GOT3 (cell line): Measurements from ENCODE around the gene FAM167B.

Experiments
- DNase-seq: peaks from one replicate; lab custom pipeline; 2025; ENCODE audit warnings: mixed read lengths; lab: John Stamatoyannopoulos, UW

FAM167B gene

DNA sequence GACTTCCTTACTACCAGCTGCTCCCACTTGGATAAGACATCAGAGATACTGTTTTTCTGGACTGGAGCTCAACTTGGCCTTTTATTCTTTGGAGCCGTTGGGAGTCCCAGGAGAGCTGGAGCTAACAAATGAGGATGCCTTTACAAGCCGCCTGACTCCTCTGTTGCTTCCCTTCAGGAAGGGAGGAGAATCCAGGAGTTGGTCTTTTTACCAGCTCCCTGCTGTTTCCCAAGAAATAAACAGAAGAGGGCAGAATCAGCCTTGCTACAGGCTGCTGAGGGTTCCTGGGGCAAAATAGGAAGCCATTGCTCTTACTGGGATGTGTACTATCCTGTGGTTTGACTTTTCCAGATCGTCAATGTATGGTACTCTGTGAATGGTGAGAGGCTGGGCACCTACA, 23.3 kb upstream of the FAM167B start:
- DNase-seq, result no peak

DNA sequence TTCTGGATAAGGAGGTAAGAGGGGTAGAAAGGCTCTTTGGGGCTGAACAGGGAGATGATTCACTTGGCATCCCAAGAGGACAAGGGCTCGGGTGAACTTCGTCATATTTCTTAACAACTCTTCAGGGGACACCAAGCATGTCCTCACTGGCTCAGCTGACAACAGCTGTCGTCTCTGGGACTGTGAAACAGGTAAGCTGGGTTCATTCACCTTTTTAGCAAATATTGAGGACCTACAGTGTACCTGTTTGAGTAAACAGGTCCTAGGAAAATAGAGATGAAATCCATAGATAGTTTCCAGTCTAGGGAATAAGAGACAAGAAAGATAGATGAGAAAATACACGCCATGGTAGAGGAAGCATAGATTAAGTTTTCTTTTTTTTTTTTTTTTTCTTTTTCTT, 22.7 kb upstream of the FAM167B start:
- DNase-seq, result no peak

DNA sequence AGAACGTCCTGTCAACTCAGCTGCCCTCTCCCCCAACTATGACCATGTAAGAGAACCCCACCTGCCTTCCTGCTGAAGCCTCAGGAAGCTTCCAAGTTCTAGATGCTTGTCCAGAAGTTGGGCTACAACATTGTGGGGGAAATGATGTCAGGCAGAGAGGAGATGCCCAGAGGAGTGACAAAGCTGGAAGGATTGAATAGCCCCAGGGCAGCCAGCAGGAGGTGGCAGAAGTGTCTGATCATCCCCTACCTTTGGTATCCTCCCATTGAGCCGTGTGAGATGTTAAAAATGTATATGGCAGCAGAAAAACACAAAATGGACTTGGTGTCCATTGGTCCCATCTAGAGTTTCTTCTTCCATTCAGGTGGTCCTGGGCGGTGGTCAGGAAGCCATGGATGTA, 18.3 kb upstream of the FAM167B start:
- no peak for DNase-seq

DNA sequence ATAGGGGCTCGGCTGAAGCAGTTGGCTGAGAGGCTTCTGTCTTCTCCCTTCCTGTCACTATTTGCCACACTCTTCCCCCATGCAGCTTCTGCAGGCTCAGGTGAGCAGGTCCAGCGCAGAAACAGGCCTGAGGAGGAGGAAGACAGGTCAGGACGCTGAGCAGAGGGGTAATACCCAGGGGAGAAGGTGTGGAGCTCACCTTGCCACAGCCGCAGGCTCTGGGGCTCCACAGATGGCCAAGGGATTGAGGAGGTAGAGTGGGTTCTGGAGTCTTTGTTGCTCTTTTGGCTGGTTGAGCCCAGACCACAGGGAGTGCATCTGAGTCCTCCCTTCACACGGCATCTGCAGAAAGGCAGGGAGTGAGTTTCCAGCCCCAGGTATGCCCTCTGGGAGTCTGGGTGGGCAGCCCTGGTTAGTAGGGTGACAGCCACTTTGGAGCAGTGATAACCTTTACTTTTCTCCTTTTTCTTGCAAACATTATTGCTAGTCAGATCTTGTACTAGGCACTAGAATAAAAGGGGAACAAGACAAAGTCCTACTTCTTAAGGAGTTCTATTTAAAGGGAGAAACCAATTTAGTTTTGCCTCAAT, 15.1 kb upstream of the FAM167B start:
- DNase-seq, result no peak

DNA sequence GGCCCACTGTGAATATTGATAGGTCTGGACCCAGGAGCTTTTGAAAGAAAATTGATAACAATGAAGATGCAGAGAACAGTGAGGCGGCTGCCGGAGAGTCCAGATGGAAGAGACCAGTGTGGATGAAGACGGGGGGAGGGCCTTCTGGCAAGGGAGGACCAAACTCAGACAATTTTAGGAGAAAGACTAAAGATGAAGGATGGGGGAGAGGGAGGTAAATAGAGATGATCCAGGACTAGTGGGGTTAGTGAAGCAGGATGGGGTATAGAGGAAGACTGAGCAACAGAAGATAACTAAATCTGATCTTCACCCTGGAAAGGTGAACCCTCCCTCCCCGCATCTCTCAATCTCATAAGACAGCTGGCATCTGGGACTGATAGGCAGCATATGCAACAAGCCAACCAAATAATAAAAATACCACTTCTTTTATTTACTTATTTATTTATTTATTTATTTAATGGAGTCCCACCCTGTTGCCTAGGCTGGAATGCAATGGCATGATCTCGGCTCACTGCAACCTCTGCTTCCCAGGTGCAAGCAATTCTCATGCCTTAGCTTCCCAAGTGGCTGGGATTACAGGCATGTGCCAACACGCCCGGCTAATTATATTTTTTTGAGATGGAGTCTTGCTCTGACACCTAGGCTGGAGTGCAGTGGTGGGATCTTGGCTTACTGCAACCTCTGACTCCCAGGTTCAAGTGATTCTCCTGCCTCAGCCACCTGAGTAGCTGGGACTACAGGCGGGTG, 14.3 kb upstream of the FAM167B start:
- DNase-seq, result no peak

DNA sequence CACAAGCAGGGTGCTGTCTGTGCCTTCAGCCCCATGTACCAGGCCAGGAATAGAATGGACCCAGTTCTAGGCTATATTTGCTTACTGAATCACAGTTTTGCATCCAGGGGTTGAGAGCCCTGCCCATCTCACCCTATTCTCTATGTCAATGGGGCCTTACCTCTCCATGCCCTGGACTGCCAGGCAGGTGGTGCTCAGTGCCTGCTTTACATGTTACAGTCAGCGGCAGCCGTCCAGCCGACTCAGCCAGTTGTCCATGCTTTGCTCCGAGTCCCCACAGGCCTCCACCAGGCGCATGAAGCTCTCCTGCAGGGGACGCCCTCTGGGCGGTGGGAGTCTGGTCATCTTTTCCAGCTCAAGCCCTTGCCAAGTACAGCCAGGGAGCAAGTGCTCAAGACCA, 12.2 kb upstream of the FAM167B start:
- no peak for DNase-seq

DNA sequence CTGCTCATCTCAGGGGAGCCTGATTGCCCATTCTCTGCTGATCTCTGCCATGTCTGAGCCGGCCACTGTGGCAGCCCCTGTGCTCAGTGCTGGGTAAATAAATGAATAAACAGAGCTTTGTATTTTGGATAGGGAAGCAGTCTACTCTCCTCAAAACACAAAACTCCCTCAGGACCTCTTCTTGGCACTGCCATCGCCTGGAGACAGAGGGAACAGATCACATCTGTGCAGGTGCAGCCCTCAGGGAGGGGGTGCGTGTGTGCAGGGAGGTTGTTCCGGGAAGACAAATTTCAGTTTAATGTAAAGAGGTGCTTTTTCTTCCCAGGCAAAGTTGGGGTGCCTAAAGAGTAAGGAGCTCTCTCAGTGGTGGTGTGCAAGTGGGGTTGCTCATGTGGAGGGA, 7.7 kb upstream of the FAM167B start:
- no peak for DNase-seq

DNA sequence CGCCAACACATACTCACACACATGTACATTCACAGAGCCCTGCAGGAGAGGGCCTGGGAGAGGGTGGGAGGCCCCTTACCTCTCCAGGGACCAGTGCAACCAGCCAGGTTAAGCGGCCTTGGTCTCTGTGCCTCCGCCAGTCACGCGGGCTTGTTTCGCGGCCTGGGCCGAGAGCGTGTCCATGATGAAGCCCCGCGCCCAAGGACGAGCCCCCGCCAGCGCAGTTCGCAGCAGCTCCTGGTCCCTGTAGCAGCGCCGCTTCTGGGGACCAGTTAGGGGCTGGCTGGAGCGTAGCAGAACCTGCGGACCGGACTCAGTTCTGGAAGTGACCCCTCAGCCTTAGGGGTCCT, 7.3 kb upstream of the FAM167B start:
- DNase-seq, result no peak

DNA sequence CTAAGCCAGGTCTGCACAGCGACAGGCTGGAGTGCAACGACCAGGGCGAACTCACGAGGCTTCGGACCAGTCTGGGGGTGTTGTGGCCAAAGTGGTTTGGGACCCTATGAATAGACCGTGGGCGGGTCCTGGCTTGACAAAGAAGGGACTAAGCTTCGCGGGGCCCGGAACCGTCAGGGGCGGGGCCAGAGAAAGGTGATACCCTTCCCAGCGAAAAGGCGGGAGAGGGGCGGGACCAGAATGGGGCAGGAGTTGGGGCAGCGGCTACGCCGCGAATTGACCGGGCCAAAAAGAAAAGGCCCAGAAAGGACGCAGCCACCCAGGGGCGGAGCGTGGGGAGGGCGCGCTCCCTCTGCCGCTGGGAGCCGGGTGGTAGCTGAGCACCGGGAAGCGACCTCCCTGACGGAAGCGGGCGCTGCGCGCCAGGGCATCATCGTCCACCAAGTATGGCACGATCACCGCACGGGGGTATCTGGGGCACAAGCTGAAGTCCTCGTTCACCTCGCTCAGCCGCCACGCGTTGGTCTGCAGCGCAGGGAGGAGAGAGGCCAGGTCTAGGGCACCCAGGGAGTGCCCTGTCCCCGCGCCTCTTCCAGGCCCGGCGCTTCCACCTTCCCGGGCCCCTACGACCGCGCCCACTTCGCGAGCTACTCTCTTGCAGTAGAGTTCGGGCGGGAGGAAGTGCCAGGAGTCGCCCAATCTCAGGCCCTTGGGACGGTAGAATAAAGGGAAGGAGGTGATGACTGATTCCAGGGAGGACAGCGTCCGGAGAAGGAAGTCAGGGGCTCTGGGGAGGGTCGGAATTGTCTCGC, 6.7 kb upstream of the FAM167B start:
- DNase-seq, result no peak

DNA sequence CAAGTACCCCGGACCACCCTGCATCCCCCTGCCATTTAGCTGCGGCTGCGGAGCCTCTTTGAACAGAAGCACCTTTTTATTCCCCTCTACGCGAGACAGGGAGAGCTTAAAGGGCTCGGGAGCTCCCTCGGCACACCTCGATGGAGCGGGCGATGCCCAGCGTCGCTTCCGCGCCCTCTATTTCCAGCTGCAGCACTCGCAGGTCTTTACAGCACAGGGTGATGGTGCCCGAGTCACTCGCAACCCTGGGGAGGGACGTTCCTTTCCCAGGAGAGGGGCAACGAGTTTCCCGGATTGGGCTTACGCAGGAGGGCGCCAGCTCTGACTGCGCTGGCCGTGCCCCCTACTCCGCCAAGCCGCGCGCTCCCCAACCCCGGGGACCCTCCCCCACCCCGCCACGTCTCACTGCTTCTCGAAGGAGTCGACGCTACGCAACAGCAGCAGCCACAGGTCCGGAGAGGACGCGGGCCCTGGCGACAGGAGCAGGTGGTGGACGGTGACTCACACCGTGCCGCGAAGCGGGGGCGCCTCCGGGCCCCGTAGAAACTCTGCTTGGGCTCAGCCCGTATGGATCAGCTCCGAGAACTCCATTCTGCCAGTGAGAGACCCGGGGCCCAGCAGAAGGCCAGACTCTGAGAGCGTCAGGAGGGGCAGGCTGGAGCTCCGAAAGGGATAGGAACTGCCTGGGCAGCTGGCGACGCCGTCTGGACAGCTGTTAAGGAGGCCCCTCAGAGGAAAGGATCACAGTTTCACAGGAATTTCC, 5.8 kb upstream of the FAM167B start:
- no peak for DNase-seq

DNA sequence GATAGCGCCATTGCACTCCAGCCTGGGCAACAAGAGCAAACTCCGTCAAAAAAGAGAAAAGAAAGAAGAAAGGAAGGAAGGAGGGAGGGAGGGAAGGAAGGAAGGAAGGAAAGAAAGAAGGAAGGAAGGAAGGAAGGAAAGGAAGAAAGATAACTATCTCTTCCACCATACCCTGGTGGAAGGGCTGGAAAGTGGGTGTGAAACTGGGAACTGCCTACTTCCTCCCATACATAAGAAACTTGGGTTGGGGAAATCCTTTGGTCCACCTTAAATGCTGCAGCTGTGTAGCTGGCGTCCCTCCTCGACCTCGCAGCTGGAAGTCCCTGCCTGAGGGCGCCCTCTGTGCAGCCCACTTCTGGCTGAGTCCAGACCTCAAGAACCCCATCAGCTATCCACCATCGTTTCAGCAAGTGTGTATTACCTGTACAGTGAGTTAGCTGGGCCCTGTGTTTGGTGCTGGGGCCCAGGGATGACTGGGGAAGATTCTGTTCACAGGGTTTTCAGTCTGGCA, 4.6 kb upstream of the FAM167B start:
- no peak for DNase-seq

DNA sequence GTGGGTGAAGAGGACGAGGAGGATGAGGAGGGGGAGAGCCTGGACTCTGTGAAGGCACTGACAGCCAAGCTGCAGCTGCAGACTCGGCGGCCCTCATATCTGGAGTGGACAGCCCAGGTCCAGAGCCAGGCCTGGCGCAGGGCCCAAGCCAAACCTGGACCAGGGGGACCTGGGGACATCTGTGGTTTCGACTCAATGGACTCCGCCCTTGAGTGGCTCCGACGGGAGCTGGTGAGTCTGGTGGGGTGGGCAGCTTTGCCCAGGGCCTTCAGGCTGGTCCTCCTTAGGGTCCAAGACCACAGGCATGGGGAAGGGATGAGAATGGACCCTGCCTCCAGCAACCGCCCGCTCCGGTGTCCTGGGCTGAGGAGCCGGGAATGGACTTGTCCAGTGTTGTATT, 430 bp downstream of the FAM167B start:
- no peak for DNase-seq

DNA sequence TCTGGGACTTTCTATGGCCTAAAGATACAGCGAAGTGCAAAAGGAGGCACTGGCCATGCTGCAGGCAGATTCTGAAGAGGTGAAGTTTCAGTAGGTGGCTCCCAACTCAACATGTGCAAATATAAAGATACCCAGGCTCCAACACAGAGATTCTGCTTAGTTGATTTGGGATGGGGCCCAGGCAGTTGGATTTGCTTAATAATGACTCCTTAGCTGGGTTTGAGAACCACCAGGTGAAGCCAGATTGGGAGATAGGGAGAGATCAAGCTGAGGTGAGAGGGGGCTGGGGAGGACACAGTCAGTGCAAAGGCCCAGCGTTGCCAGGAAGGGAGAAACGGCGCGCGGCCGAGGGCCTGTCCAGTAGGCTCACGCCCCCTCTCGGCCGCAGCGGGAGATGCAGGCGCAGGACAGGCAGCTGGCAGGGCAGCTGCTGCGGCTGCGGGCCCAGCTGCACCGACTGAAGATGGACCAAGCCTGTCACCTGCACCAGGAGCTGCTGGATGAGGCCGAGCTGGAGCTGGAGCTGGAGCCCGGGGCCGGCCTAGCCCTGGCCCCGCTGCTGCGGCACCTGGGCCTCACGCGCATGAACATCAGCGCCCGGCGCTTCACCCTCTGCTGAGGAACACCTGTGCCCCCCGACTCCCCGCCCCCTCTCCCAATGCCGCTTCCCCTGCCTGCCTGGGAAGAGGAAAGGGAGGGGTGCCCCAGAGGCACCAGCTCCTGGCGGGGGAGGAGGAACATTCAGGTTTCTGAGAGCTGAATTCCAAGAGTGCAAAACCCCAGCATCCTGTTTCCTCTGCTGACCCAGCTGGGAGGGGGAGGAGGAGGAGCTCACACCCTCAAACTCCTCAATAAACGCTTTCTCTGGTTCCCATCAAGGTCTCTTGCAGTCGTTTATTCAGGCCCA, 1.2 kb downstream of the FAM167B start:
- DNase-seq, result no peak

DNA sequence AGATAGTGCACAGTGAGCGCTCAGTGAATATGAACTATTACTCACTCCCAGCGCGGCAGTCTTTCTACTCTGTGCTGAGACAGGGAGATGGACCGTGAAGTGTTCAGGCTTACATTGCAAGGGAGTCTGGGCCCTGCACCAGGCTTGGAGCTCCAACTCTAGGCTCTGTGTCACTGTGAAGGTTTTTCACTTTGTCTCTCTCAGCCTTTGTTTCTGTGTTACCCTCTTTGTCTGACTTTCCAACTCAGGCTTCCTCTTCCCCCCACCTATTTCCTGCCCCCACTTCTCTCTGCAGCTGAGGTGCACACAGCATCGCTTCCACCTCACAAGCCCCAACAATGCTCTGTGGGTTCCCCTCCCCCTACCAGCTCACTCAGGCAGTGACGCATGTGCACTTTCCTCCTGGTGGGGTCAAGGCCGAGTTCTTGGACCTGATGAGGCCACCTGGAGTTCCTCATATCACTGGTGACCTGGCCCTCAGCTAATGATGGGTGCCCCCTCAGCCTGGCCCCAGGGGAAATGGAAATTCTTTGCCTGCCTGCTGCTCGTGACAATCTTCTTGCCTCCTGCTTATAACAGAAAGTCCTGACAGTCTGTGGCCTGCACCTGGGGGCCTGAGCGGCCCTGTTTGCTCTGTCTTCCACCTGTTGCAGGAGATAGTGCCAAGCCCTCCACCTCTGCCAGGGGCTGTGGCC, 3.0 kb downstream of the FAM167B start:
- DNase-seq, result no peak

DNA sequence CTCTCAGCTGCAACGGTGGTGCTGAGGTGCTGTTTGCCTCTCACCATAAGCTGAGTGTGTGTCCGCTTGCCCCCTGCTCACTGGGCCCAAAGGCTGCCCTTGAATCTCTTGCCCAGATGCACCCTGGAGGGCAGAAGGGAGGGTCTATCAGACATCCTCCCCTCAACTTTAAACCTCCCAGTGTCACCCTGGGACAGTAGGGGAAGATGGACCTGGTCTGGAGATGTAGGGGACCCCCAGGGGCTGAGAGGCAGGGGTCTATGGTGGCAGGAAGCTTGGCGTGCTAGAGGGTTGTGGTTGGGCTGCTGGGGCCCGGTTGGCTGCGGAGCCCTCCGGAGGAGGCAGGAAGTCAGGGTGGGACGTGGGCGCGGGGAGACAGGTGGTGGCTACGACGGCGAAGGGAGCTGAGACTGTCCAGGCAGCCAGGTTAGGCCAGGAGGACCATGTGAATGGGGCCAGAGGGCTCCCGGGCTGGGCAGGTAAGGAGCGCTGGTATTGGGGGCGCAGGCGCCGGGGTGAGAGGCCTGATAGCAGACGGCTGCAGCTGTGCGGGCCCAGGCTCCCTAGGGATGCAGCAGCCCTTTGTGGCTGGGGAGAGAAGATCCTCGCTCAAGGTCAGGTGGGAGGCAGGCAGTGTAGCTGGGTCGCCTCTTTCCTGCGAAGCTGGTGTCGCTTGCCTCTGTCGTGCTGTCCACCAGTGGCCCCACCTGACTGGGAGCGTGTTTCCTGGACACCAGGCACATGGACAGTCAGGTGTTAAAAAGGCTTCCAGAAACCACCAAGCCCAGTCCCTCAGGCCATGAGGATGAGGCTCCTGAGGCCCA, 4.1 kb downstream of the FAM167B start, which contains the start of gene LCK:
LCK (plus strand) TSS at position 373 of the 824 bp plus-strand sequence. CDS start 23,065 bp downstream, outside the sequence.
- DNase-seq, result no peak

DNA sequence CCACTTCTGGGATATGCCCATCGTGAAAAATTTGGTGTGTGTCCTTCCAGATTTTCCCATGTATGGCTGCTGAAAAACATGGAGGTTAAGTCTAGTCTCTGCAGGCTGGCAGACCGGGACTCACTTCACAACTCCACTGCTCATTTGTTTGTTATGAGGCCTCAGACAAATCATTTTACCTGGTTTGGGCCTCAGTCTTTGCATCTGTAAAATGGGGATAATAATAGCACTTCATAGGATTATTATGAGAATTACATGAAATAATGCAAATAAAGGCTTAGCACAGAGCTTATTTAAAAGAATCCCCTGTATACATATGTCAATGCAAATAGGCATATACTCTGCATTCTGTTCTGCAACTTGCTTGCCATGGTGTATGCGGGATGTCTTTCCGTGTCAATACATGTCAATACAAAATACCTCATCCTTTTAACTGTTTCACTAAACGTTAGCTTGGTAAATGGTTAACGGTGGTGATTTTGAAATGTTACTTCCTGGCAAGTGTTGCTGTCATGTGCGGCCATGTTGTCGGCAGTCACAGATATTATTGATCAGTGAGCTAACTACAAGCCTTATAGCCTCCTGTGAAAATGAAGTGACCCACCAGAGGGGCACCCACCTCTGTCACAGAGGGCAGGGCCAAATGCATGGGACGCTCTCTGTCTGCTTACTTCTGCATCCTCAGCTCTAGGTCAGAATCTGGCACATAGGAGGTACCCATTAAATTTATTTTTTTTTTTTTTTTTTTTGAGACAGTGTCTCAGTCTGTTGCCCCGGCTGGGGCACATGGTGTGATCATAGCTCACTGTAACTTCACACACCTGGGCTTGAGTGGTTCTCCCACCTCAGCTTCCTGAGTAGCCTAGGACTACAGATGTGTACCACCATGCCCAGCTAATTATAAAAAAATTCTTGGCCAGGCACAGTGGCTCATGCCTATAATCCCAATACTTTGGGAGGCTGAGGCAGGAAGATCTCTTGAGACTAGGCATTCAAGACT, 8.3 kb downstream of the FAM167B start:
- DNase-seq, result no peak

DNA sequence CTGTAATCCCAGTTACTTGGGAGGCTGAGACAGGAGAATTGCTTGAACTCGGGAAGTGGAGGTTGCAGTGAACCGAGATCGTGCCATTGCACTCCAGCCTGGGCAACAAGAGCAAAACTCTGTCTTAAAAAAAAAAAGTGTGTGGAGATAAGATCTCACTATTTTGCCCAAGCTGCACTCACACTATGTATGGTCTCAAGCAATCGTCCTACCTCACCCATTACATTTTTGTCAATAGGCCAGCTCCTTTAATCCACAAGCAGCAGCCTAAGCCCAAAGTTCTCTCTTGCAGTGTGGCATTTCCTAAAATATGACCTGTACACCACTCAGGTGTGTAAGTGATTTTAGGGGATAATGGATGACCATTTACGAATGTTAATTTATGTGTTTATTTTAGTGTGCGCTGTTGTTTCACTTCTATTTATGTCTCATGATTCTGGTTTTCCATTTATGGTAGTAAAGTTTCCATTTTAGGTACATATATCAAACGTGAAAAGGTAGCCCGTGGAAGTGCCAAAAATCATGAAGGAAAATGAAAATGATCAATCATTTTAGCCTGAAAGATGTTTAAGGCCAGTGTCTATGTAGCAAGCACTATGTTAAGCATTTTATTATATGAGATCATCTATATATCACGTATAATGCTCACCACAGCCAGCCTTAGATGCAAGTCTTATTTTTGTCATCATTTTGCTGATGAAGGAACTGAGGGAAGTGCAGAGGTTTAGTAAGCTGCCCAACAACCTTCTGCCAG, 9.6 kb downstream of the FAM167B start:
- DNase-seq, result no peak

DNA sequence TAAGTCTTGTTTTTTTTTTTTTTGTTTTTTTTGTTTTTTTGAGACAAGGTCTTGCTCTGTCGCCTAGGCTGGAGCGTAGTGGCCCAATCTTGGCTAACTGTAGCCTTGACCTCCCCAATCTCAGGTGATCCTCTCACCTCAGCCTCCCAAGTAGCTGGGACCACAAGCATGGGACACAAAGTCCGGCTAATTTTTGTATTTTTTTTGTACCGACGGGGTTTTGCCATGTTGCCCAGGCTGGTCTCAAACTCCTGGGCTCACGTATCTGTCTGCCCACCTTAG, 10.1 kb downstream of the FAM167B start:
- no peak for DNase-seq
